SHP77 (cell line): Measurements from ENCODE around the gene LRRC73.
"Not testable (repeated sequence)": the region's sequence is repeated elsewhere in the genome, so short reads cannot be mapped to it uniquely, and the experiment has no call there.

Experiments used
- DNase-seq, 2 experiments: peaks; one replicate each; lab custom pipeline; 2025; lab: John Stamatoyannopoulos, UW

The LRRC73 gene

GRCh38 chr6:43510827-43511163 is 649 bp upstream of the LRRC73 start:
- DNase-seq, result no peak

GRCh38 chr6:43509142-43509983 is 783 bp downstream of the LRRC73 start:
- no peak for DNase-seq

GRCh38 chr6:43508481-43509141 is 1.5 kb downstream of the LRRC73 start:
- no peak for DNase-seq

GRCh38 chr6:43506667-43507471 is 3.3 kb downstream of the LRRC73 start:
- DNase-seq, result peak; percentile 42 to 70

- no peak for DNase-seq
Measured at GRCh38 chr6:43506171-43506570, 4.0 kb downstream of the LRRC73 start.

- DNase-seq, result no peak
Measured at GRCh38 chr6:43505718-43506117, 4.4 kb downstream of the LRRC73 start.

GRCh38 chr6:43504756-43505593 is 5.2 kb downstream of the LRRC73 start:
- no peak for DNase-seq

- no peak for DNase-seq
Measured at GRCh38 chr6:43503443-43503842, 6.7 kb downstream of the LRRC73 start.

GRCh38 chr6:43502666-43503065 is 7.5 kb downstream of the LRRC73 start:
- DNase-seq, result no peak

GRCh38 chr6:43500921-43501320 is 9.2 kb downstream of the LRRC73 start:
- no peak for DNase-seq

GRCh38 chr6:43499028-43499815 is 10.9 kb downstream of the LRRC73 start:
- no peak for DNase-seq

- not testable (repeated sequence) for DNase-seq
Measured at GRCh38 chr6:43498291-43498690, 11.9 kb downstream of the LRRC73 start.

GRCh38 chr6:43497689-43498088 is 12.5 kb downstream of the LRRC73 start:
- no peak for DNase-seq

- DNase-seq, result no peak
Measured at GRCh38 chr6:43497129-43497396, 13.1 kb downstream of the LRRC73 start.

- no peak for DNase-seq
Measured at GRCh38 chr6:43496370-43497128, 13.6 kb downstream of the LRRC73 start.

GRCh38 chr6:43495409-43495941 is 14.7 kb downstream of the LRRC73 start:
- no peak for DNase-seq

- DNase-seq, result no peak
Measured at GRCh38 chr6:43494766-43495165, 15.4 kb downstream of the LRRC73 start.

- DNase-seq, result no peak
Measured at GRCh38 chr6:43494321-43494720, 15.8 kb downstream of the LRRC73 start.

GRCh38 chr6:43493833-43494232 is 16.3 kb downstream of the LRRC73 start:
- no peak for DNase-seq

- DNase-seq, result no peak
Measured at GRCh38 chr6:43493230-43493629, 16.9 kb downstream of the LRRC73 start.
